ENCODE measurements around the gene SH2B2. TPM values are rescaled to one million over a fixed set of nuclear protein-coding genes. Genes with fewer than 3 reads are reported as not detected.
"Not testable (repeated sequence)": the region's sequence is repeated elsewhere in the genome, so short reads cannot be mapped to it uniquely, and the experiment has no call there.

SH2B2 gene
- total RNA-seq, 4 donors from 2014 or later, result 13.9 to 28.6 (median 20.6) TPM

DNA sequence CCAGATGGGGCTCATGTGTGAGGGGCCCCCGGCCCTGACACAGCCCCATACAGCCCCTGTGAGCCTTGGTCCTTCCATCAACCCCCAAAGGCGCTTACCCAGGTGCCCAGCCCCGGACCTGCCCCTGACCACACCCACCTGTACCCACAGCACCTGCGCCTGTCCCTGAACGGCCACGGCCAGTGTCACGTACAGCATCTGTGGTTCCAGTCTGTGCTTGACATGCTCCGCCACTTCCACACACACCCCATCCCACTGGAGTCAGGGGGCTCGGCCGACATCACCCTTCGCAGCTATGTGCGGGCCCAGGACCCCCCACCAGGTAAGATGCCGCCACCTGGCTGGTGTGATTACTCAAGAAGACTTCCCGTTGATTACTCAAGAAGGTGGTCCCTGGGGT lies 33.5 kb downstream of the SH2B2 start:
- 96 to 97% methylated on average over 14 of the region's 14 CpGs for WGBS, 2 donors
- TF ChIP-seq POLR2A (IDR thresholded peaks at IDR 0.05), result no peak
- TF ChIP-seq, protein P1, sequence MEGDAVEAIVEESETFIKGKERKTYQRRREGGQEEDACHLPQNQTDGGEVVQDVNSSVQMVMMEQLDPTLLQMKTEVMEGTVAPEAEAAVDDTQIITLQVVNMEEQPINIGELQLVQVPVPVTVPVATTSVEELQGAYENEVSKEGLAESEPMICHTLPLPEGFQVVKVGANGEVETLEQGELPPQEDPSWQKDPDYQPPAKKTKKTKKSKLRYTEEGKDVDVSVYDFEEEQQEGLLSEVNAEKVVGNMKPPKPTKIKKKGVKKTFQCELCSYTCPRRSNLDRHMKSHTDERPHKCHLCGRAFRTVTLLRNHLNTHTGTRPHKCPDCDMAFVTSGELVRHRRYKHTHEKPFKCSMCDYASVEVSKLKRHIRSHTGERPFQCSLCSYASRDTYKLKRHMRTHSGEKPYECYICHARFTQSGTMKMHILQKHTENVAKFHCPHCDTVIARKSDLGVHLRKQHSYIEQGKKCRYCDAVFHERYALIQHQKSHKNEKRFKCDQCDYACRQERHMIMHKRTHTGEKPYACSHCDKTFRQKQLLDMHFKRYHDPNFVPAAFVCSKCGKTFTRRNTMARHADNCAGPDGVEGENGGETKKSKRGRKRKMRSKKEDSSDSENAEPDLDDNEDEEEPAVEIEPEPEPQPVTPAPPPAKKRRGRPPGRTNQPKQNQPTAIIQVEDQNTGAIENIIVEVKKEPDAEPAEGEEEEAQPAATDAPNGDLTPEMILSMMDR (IDR thresholded peaks at IDR 0.05), result no peak
- intact Hi-C loops (cut with DNase I; ENCODE audit: low total_unique reads), result no loop called here
- DNase-seq (ENCODE audit: low spot score in 2 of 2), result no peak
- no peak overlapping the region for H3K4me3 ChIP-seq (ENCODE audit: low read depth, poor library complexity, severe bottlenecking)

DNA sequence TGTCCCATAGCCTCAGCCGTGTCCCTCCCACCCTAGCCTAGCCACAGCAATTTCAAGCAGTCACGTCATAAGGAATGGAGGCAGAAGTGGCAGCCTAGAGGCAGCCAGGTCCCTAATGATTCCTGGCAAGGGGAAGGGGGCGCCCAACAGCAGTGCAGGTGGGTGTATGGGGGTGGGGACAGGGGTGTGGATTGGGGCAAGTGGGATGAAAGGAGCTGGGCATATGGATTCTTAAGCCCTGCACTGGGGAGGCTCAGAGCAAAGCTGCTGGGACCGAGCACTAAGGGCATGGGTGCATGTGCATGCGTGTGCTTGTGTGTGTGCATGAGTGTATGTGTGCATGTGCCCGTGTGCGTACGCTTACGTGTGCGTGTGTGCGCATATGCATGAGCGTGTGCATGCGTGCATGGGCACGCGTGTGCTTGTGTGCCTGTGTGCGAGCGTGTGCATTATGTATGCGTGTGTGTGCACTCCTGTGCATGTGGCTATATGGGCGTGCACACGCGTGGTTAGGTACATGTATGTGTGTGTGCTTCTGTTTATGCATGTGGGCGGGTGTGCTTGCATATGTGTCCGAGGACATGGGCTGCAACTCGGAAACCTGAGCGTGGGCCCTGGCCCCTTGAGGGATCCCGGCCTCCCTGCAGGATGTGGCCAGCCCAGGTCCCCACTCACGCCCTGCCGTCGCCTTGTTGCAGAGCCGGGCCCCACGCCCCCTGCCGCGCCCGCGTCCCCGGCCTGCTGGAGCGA lies 34.1 kb downstream of the SH2B2 start:
- no peak for DNase-seq (ENCODE audit: low spot score in 2 of 2)
- no peak overlapping the region for H3K4me3 ChIP-seq (ENCODE audit: low read depth, poor library complexity, severe bottlenecking)
- 91 to 92% methylated on average over 23 to 24 of the region's 37 CpGs for WGBS, 2 donors
- TF ChIP-seq POLR2A (IDR thresholded peaks at IDR 0.05), result no peak
- TF ChIP-seq, protein P1 (IDR thresholded peaks at IDR 0.05), result no peak
- intact Hi-C loops (cut with DNase I; ENCODE audit: low total_unique reads), result no loop called here

DNA sequence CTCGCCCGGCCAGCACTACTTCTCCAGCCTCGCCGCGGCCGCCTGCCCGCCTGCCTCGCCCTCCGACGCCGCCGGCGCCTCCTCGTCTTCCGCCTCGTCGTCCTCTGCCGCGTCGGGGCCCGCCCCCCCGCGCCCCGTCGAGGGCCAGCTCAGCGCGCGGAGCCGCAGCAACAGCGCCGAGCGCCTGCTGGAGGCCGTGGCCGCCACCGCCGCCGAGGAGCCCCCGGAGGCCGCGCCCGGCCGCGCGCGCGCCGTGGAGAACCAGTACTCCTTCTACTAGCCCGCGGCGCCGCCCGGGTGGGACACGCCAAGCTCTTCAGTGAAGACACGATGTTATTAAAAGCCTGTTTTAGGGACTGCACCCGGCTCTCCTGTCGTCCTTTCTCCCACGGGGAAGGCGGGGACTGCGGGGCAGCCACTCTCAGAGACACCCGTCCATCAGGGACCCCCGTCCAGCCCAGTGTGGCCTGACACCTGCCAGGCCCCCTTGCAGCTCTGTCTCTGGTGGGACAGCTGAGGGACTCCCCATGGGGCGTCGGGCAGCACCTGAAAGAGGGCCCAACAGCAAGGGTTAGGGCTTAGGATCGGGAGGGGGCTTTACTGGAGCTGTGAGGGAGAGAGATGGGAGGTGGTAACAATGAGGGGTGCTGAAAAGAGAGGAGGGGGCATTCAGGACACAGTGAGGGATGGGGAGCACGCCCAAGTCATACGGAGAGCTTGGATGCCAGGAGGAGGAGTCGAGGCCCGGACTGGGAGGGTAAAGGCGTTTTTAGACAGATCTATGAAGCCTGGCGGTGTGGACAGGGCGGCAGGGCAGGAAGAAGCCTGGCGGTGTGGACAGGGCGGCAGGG lies 34.9 kb downstream of the SH2B2 start:
- WGBS, 2 donors, result 34 to 43% methylated on average over 42 to 51 of the region's 73 CpGs
- TF ChIP-seq, protein P1 (IDR thresholded peaks at IDR 0.05), result no peak
- no peak for TF ChIP-seq POLR2A (IDR thresholded peaks at IDR 0.05)
- DNase-seq (ENCODE audit: low spot score in 2 of 2), result peak in 1 of 2 donors; percentile 68
- intact Hi-C loops (cut with DNase I; ENCODE audit: low total_unique reads), result no loop called here
- no peak overlapping the region for H3K4me3 ChIP-seq (ENCODE audit: low read depth, poor library complexity, severe bottlenecking)

DNA sequence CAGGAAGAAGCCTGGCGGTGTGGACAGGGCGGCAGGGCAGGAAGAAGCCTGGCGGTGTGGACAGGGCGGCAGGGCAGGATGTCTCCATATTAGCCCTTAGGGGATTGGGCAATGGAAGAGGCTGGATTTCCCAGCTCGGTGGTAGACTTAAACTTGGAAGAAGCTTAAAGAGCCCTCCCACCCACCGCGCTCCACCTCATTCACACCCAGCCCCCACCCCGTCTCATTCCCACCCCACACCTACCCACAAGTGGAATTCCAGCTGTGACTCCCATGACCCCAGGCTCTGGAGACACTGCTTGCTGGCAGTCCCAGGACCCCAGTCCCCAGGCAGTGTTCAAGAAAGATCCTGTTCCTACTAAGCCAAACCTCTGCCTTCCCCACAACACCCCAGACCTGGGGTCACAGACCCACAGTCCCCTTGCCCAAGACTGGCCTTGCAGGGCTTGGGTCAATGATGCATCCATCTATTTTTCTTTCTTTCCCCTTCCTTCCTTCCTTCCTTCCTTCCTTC lies 35.6 kb downstream of the SH2B2 start:
- TF ChIP-seq POLR2A (IDR thresholded peaks at IDR 0.05), result no peak
- TF ChIP-seq, protein P1 (IDR thresholded peaks at IDR 0.05), result no peak
- 43 to 68% methylated on average over 8 of the region's 8 CpGs for WGBS, 2 donors
- DNase-seq (ENCODE audit: low spot score in 2 of 2), result peak in 1 of 2 donors; percentile 12
- no peak overlapping the region for H3K4me3 ChIP-seq (ENCODE audit: low read depth, poor library complexity, severe bottlenecking)
- intact Hi-C loops (cut with DNase I; ENCODE audit: low total_unique reads), result no loop called here

DNA sequence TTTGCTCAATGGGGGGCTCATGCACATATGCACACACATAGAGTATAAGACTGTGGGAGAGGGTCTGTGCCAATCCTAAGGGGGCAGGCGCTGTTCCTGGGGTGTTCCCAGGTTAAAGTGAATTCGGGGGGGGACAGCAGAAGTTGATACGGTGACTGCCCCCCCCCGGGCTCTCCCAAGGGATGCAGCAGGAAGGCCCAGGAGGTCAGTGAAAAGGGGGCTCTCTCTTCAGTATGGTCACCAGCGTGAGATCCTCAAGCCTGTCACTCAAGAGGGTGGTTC lies 37.2 kb downstream of the SH2B2 start:
- intact Hi-C loops (cut with DNase I; ENCODE audit: low total_unique reads), result no loop called here
- DNase-seq (ENCODE audit: low spot score in 2 of 2), result peak in 1 of 2 donors; percentile 53
- WGBS, 2 donors, result 80 to 85% methylated on average over 5 of the region's 5 CpGs
- H3K4me3 ChIP-seq (ENCODE audit: low read depth, poor library complexity, severe bottlenecking), result no peak overlapping the region
- TF ChIP-seq POLR2A (IDR thresholded peaks at IDR 0.05), result no peak
- TF ChIP-seq, protein P1 (IDR thresholded peaks at IDR 0.05), result no peak

DNA sequence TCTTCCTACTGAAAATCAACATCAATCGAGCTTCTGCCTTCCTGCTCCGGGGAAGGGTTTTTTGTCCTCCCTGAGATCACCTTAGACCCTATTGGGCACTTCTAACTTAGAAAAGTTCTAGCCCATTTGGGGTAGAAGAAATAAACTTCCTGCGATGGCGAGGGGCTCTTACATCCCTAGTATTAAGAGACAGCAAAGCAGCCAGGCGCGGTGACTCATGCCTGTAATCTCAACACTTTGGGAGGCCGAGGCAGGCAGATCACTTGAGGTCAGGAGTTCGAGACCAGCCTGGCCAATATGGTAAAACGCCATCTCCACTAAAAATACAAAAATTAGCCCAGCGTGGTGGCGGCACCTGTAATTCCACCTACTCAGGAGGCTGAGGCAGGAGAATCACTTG lies 38.4 kb downstream of the SH2B2 start:
- 90 to 92% methylated on average over 11 of the region's 11 CpGs for WGBS, 2 donors
- DNase-seq (ENCODE audit: low spot score in 2 of 2), result peak in 1 of 2 donors; percentile 49
- intact Hi-C loops (cut with DNase I; ENCODE audit: low total_unique reads); H3K4me3 ChIP-seq (ENCODE audit: low read depth, poor library complexity, severe bottlenecking): not testable (repeated sequence)

Measured in lower leg skin (tissue), 4 donors.